GM23338 (cell line): ENCODE results near the gene POU4F2. TPM values are rescaled to one million over a fixed set of nuclear protein-coding genes. Genes with fewer than 3 reads are reported as not detected.

ENCODE experiments used
- ATAC-seq: fragments of 200-7000 bp; cut with Tn5 transposase; 3 replicates; pipeline ENCODE4 v1.9.1; 2020
- DNase-seq: peaks from one replicate; pipeline ENCODE4 v3.0.0-alpha.2; 2015; ENCODE audit warnings: low spot score
- H2AFZ ChIP-seq: fragments of 200-600 bp; sonication (generic); 2 replicates; pipeline ENCODE4 v1.8.0; 2016; ENCODE audit warnings: antibody characterized with exemption, mild to moderate bottlenecking, moderate library complexity
- H3F3A ChIP-seq: fragments of 200-600 bp; sonication (generic); replicated peaks from 2 replicates; pipeline ENCODE4 v1.8.0; 2017; ENCODE audit warnings: antibody characterized with exemption, mixed run types, low read depth
- H3K27ac ChIP-seq: fragments of 200-600 bp; sonication (generic); 2 replicates; pipeline ENCODE4 v1.6.1; 2016; ENCODE audit warnings: low read depth
- H3K27me3 ChIP-seq: fragments of 200-600 bp; sonication (generic); 2 replicates; pipeline ENCODE4 v1.8.0; 2016; ENCODE audit warnings: mild to moderate bottlenecking, mixed run types, moderate library complexity; ENCODE audit not compliant: insufficient read depth
- H3K36me3 ChIP-seq: fragments of 200-600 bp; sonication (generic); 2 replicates; pipeline ENCODE4 v1.8.0; 2016; ENCODE audit warnings: mild to moderate bottlenecking; ENCODE audit not compliant: insufficient read depth
- H3K4me1 ChIP-seq: fragments of 200-600 bp; sonication (generic); 2 replicates; pipeline ENCODE4 v1.8.0; 2016; ENCODE audit warnings: mild to moderate bottlenecking, moderate library complexity; ENCODE audit not compliant: insufficient read depth
- H3K4me2 ChIP-seq: fragments of 200-600 bp; sonication (generic); 2 replicates; pipeline ENCODE4 v1.7.1; 2017; ENCODE audit warnings: mixed run types
- H3K4me3 ChIP-seq: fragments of 200-600 bp; sonication (generic); 2 replicates; pipeline ENCODE4 v1.6.1; 2016; ENCODE audit warnings: mixed run types
- H3K79me2 ChIP-seq: fragments of 200-600 bp; sonication (generic); replicated peaks from 2 replicates; pipeline ENCODE4 v1.8.0; 2017; ENCODE audit warnings: mild to moderate bottlenecking; ENCODE audit not compliant: insufficient read depth
- H3K9me2 ChIP-seq: fragments of 200-600 bp; sonication (generic); 2 replicates; pipeline ENCODE4 v1.8.0; 2017; ENCODE audit not compliant: insufficient read depth
- H4K20me1 ChIP-seq: fragments of 200-600 bp; sonication (generic); replicated peaks from 2 replicates; pipeline ENCODE4 v1.8.0; 2017; ENCODE audit warnings: mild to moderate bottlenecking; ENCODE audit not compliant: insufficient read depth
- H3K27ac Mint-ChIP-seq: 2 replicates; pipeline ENCODE4 v1.8.0; 2020; ENCODE audit warnings: inconsistent platforms, mild to moderate bottlenecking, moderate library complexity, mixed read lengths
- H3K27me3 Mint-ChIP-seq: 3 replicates; pipeline ENCODE4 v1.8.0; 2022; ENCODE audit warnings: low read depth, mild to moderate bottlenecking, moderate library complexity, mixed read lengths, inconsistent platforms; ENCODE audit not compliant: insufficient read depth, poor library complexity
- H3K36me3 Mint-ChIP-seq: 3 replicates; pipeline ENCODE4 v1.8.0; 2021; ENCODE audit warnings: low read depth, mild to moderate bottlenecking, inconsistent platforms, moderate library complexity, mixed read lengths
- H3K4me1 Mint-ChIP-seq: 3 replicates; pipeline ENCODE4 v1.8.0; 2020; ENCODE audit warnings: mild to moderate bottlenecking, inconsistent platforms, mixed read lengths
- H3K4me3 Mint-ChIP-seq: 3 replicates; pipeline ENCODE4 v1.8.0; 2021; ENCODE audit warnings: moderate library complexity, mild to moderate bottlenecking, inconsistent platforms, mixed read lengths
- H3K9me3 Mint-ChIP-seq: 3 replicates; pipeline ENCODE4 v1.8.0; 2020; ENCODE audit warnings: moderate library complexity, mild to moderate bottlenecking, inconsistent platforms, mixed read lengths
- EZH2 ChIP-seq: fragments of 200-600 bp; sonication (generic); IDR thresholded peaks from one replicate; pipeline ENCODE4 v1.8.0; 2017; ENCODE audit warnings: antibody characterized with exemption, mild to moderate bottlenecking, low read depth; ENCODE audit not compliant: unreplicated experiment
- JUNB ChIP-seq: IDR thresholded peaks from one replicate; pipeline ENCODE4 v1.6.1; 2016; ENCODE audit warnings: antibody characterized with exemption; ENCODE audit not compliant: unreplicated experiment
- ZNF331 ChIP-seq: fragments of 250-450 bp; sonication (Bioruptor Pico); IDR thresholded peaks from 2 replicates; pipeline ENCODE4 v1.5.0; 2020; ENCODE audit warnings: low read depth, mild to moderate bottlenecking, moderate library complexity
- polyA plus RNA-seq: library from polyadenylated mRNA; unstranded; fragments of >200 nt; fragmentation: Nextera tagmentation; extraction: Ambion mirVana; gene quantifications from 2 replicates; pipeline ENCODE4 v1.2.1, GENCODE V29; 2016
- total RNA-seq: library from RNA; depleted of rRNA; stranded (reverse); fragments of >200 nt; shearing (Covaris generic); gene quantifications from 2 replicates; pipeline ENCODE4 v1.2.3, GENCODE V29; 2014
- TF ChIP-seq, protein P1 (sequence below), 2 experiments: fragments of 200-600 bp in 1 of 2; sonication (generic) in 1 of 2; conservative IDR thresholded peaks; 2 replicates each; pipeline versions ENCODE4 v1.5.1 to v1.6.1; 2016 to 2017; ENCODE audit warnings: antibody characterized with exemption in 2 of 2, low read depth in 2 of 2, mild to moderate bottlenecking in 2 of 2, moderate library complexity in 1 of 2

The POU4F2 gene
- total and polyA plus RNA-seq, 2 experiments from 2014 or later = not detected

DNA sequence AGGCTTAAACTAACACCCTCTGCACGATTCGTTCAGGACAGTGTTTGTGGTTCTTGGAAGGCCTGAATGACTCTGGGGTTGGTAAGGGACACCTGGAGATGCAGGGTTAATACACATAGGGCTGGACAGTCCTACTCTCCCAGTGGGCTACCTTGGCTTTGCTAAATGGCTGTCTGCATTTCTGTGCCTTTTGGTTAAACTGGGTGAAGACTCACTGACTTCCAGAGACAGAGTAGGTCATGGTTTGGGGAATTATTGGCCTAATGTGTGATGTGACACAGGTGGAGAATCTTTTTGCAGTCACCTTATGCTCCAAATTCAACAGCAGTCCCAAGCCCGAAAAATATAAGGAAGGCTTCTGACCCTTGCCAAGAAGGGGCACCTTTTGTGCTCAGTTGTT is 10.5 kb downstream of the POU4F2 start:
- Mint-ChIP-seq H3K4me1 (peaks cover 41% of the 10 kb centered on the region), H3K36me3 (no peaks in the 10 kb centered on the region), H3K27me3 (peaks cover 98% of the 10 kb centered on the region), H3K4me3 (peak overlapping the region; percentile 58; the same call in 2 of the 3 replicates), H3K9me3 (no peaks in the 10 kb centered on the region), H3K27ac (no peak overlapping the region)
- H3K27me3 ChIP-seq = peaks cover 100% of the 10 kb centered on the region
- no peak overlapping the region for H3K27ac ChIP-seq
- no peak for DNase-seq
- peak overlapping the region; percentile 71; the same call in 1 of the 2 replicates for H3K4me2 ChIP-seq
- no peaks in the 10 kb centered on the region for H3K36me3 ChIP-seq
- no peaks in the 10 kb centered on the region for H3K9me2 ChIP-seq
- H3K79me2 ChIP-seq = no peaks in the 10 kb centered on the region
- peaks cover 38% of the 10 kb centered on the region for H3K4me1 ChIP-seq
- H4K20me1 ChIP-seq = peaks cover 65% of the 10 kb centered on the region
- ATAC-seq = no peak
- H3F3A ChIP-seq = peaks cover 12% of the 10 kb centered on the region
- no peak overlapping the region for H2AFZ ChIP-seq
- H3K4me3 ChIP-seq = peak overlapping the region; percentile 59; the same call in 1 of the 2 replicates
- peak; percentile 58 for TF ChIP-seq EZH2
- TF ChIP-seq JUNB = no peak

DNA sequence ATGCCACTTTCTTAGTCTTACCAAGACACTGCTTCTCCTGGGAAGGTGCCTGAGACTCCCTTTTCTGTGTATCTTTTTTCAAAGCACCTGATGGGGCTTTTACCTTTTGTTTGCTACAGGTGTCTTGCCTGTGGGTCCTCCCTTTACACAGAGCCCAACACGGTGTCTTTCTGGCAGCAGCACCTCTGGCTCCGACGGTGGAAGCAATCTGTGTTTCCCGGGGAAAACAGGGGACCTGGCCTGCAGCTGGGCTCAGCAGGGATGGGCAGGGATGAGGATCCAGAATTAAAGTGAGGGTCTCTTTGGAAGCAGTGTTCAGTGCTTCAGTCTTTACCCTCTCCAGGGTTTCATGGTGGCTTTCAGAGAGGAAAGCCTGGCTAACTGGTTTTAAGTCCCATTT is 11.3 kb downstream of the POU4F2 start:
- DNase-seq = no peak
- H3K9me2 ChIP-seq = no peaks in the 10 kb centered on the region
- peaks cover 100% of the 10 kb centered on the region for H3K27me3 ChIP-seq
- Mint-ChIP-seq H3K4me3 (no peak overlapping the region), H3K27me3 (peaks cover 97% of the 10 kb centered on the region), H3K4me1 (peaks cover 46% of the 10 kb centered on the region), H3K9me3 (no peaks in the 10 kb centered on the region), H3K36me3 (no peaks in the 10 kb centered on the region), H3K27ac (no peak overlapping the region)
- peaks cover 44% of the 10 kb centered on the region for H3K4me1 ChIP-seq
- no peaks in the 10 kb centered on the region for H3K79me2 ChIP-seq
- H3K36me3 ChIP-seq = no peaks in the 10 kb centered on the region
- no peak overlapping the region for H3K4me3 ChIP-seq
- no peak for TF ChIP-seq ZNF331 (CRISPR knock-in tag)
- TF ChIP-seq EZH2 = peak; percentile 59
- H3K27ac ChIP-seq = no peak overlapping the region
- no peak overlapping the region for H3K4me2 ChIP-seq
- peaks cover 12% of the 10 kb centered on the region for H3F3A ChIP-seq
- H2AFZ ChIP-seq = no peak overlapping the region
- no peak for ATAC-seq
- peaks cover 67% of the 10 kb centered on the region for H4K20me1 ChIP-seq

DNA sequence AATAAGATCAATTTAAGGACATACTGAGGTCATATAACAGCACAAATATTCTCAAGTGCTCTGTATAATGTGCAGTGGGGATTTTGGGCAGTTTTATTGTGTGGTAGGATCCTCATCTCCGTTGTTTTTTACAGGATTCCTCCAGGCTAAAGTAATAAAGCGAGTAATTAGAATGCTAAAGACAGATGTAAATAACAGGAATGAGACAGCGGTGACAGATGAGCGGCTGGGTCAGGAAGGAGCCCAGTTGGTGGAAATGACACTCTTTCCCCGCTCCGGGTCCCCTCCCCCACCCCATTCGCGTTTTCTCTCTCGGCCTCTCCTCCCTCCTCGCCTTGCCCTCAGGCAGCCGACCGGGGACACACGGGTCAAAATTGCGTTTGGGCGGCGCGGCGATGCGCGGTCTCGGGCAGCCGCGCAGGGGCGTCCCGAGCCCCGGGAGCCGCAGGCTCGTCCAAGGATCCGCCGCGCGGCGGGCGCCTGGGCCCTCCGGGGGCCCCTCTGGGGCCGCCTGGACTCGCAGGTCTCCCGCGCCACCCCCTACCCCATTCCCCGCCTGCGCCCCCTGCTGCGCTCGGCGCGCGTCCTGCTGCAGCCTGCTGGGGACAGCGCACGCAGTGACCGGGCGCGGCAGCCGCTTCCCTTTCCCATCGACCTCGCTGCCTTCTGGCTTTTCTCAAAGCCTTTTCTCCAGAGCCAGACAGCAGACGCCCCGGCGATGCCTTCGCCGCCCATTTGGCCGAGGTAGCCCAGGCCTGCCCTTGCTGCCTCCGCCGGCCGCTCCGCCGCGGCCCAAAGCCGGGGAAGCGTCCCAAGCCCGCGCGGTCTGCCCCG is 16.2 kb downstream of the POU4F2 start:
- TF ChIP-seq, protein P1, sequence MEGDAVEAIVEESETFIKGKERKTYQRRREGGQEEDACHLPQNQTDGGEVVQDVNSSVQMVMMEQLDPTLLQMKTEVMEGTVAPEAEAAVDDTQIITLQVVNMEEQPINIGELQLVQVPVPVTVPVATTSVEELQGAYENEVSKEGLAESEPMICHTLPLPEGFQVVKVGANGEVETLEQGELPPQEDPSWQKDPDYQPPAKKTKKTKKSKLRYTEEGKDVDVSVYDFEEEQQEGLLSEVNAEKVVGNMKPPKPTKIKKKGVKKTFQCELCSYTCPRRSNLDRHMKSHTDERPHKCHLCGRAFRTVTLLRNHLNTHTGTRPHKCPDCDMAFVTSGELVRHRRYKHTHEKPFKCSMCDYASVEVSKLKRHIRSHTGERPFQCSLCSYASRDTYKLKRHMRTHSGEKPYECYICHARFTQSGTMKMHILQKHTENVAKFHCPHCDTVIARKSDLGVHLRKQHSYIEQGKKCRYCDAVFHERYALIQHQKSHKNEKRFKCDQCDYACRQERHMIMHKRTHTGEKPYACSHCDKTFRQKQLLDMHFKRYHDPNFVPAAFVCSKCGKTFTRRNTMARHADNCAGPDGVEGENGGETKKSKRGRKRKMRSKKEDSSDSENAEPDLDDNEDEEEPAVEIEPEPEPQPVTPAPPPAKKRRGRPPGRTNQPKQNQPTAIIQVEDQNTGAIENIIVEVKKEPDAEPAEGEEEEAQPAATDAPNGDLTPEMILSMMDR (conservative IDR thresholded peaks at IDR 0.05; ENCODE audit: low read depth in 2 of 2) = 0 out of 4 replicates have a peak, but pooled peaks of 1 of the 2 experiments have one; percentile 3
- TF ChIP-seq EZH2 (peak; percentile 72), JUNB (no peak)
- Histone ChIP-seq H3K27me3 (peaks cover 100% of the 10 kb centered on the region), H3K4me1 (peaks cover 33% of the 10 kb centered on the region), H4K20me1 (peaks cover 44% of the 10 kb centered on the region), H2AFZ (peak overlapping the region; percentile 88; the same call in 1 of the 2 replicates), H3F3A (no peaks in the 10 kb centered on the region; the same call in 1 of the 2 replicates), H3K27ac (no peak overlapping the region), H3K36me3 (no peaks in the 10 kb centered on the region), H3K4me3 (peak overlapping the region; percentile 69), H3K79me2 (no peaks in the 10 kb centered on the region), H3K9me2 (no peaks in the 10 kb centered on the region), H3K4me2 (peak overlapping the region; percentile 94)
- Mint-ChIP-seq H3K4me3 (peak overlapping the region; percentile 66), H3K9me3 (no peaks in the 10 kb centered on the region), H3K4me1 (peaks cover 27% of the 10 kb centered on the region), H3K36me3 (no peaks in the 10 kb centered on the region), H3K27me3 (peaks cover 79% of the 10 kb centered on the region), H3K27ac (no peak overlapping the region)
- DNase-seq (peak; percentile 72), ATAC-seq (peak; percentile 87)
